ENCODE data around the gene LYZ. TPM values are rescaled to one million over a fixed set of nuclear protein-coding genes. Genes with fewer than 3 reads are reported as not detected.

The LYZ gene
- total RNA-seq, 1 experiment from 2014 or later: 1.3 TPM

- Histone ChIP-seq H3K79me2 (ENCODE audit: insufficient read depth, low read length) (no peaks in the 10 kb centered on the region), H3K27me3 (ENCODE audit: insufficient read depth, low read length) (no peaks in the 10 kb centered on the region), H3K36me3 (ENCODE audit: control insufficient read depth in 1 of 2, insufficient read depth in 2 of 2, low read length in 2 of 2) (no peaks in the 10 kb centered on the region), H3K4me2 (ENCODE audit: low read length) (no peak overlapping the region), H3K9me2 (ENCODE audit: insufficient read depth) (no peaks in the 10 kb centered on the region), H3K4me1 (ENCODE audit: control insufficient read depth in 1 of 2, insufficient read depth in 2 of 2, low read length in 2 of 2) (no peaks in the 10 kb centered on the region), H3K9me3 (ENCODE audit: control insufficient read depth in 1 of 2, insufficient read depth in 1 of 2, low read depth in 1 of 2, low read length in 2 of 2) (no peaks in the 10 kb centered on the region), H3K9ac (ENCODE audit: low read length) (no peak overlapping the region), H2AFZ (ENCODE audit: low read depth, low read length, poor library complexity, severe bottlenecking) (no peak overlapping the region), H3K27ac (ENCODE audit: low read depth, low read length) (no peak overlapping the region), H3K4me3 (replicated peaks in 1 of 2; ENCODE audit: low read depth in 1 of 2, low read length in 2 of 2) (no peak overlapping the region), H4K20me1 (ENCODE audit: insufficient read depth) (no peaks in the 10 kb centered on the region)
- DNase-seq (ENCODE audit: low read depth, low spot score): no peak
- intact Hi-C loops (cut with micrococcal nuclease): no loop called here
- ChIA-PET CTCF (no interaction called here), POLR2A (no interaction called here), RAD21 (ENCODE audit: low non-redundant PET in 1 of 2, low total read pairs in 2 of 2, uncharacterized antibody in 2 of 2, unreplicated experiment in 2 of 2) (no interaction called here)
- no TSS peak for BruUV-seq (replicated peaks)
- TF ChIP-seq CTCF (IDR thresholded peaks at IDR 0.05 in 2 of 3, conservative IDR thresholded peaks at IDR 0.05 in 1 of 3; ENCODE audit: borderline replicate concordance in 1 of 3, insufficient read depth in 1 of 3, low read depth in 2 of 3, low read length in 2 of 3) (no peak), CBX3 (IDR thresholded peaks at IDR 0.05; ENCODE audit: low read depth) (no peak), ZFX (IDR thresholded peaks at IDR 0.05) (no peak), ELF1 (IDR thresholded peaks at IDR 0.05; ENCODE audit: borderline replicate concordance, low read depth) (no peak)
- no peak for ATAC-seq
Observed at GRCh38 chr12:69337311-69338090, 10.7 kb upstream of the LYZ start.

DNA sequence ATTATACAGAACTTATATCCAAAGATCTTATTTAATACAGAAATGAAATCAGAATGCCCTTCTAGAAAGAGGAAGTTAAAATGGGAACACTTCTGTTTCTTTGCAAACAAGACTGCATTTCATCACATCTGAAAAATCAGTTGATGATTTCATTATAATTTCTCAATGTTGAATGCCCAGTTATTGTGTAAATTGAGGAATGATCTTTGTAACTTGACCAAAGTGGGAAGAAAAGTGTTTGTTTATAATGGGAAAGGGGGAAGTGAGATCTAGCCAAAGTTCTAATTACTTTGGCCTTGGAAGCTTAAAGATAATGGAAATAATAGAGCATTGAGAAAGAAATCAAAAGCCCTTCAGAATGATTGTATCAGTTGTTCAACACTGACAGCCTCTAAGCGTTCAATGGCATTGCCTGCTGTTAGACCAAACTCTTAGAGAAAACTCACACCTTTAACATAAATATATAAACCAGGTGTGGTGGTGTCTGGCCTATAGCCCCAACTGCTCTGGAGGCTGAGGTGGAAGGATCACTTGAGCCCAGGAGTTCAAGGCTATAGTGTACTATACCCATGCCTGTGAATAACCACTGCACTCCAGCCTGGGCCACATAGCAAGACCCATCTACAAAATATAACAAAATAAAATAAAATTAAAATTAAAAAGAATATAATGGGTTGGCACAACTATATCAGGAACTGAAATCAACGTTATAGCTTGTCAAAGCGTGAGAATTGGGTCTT, 9.9 kb upstream of the LYZ start:
- H3K4me1 ChIP-seq (ENCODE audit: control insufficient read depth in 1 of 2, insufficient read depth in 2 of 2, low read length in 2 of 2): no peaks in the 10 kb centered on the region
- ATAC-seq: no peak
- RAD21 ChIA-PET (ENCODE audit: low non-redundant PET in 1 of 2, low total read pairs in 2 of 2, uncharacterized antibody in 2 of 2, unreplicated experiment in 2 of 2): no interaction called here
- no peaks in the 10 kb centered on the region for H4K20me1 ChIP-seq (ENCODE audit: insufficient read depth)
- no peaks in the 10 kb centered on the region for H3K79me2 ChIP-seq (ENCODE audit: insufficient read depth, low read length)
- H3K9me3 ChIP-seq (ENCODE audit: control insufficient read depth in 1 of 2, insufficient read depth in 1 of 2, low read depth in 1 of 2, low read length in 2 of 2): no peaks in the 10 kb centered on the region
- no peak overlapping the region for H3K4me3 ChIP-seq (replicated peaks in 1 of 2; ENCODE audit: low read depth in 1 of 2, low read length in 2 of 2)
- H3K9me2 ChIP-seq (ENCODE audit: insufficient read depth): no peaks in the 10 kb centered on the region
- intact Hi-C loops (cut with micrococcal nuclease): no loop called here
- CTCF ChIA-PET: no interaction called here
- no peak for DNase-seq (ENCODE audit: low read depth, low spot score)
- BruUV-seq (replicated peaks): no TSS peak
- TF ChIP-seq POLR2A (IDR thresholded peaks at IDR 0.05; ENCODE audit: borderline replicate concordance, extremely low read depth, insufficient read depth, insufficient read length) (no peak), JUND (IDR thresholded peaks at IDR 0.05) (no peak), CBX3 (IDR thresholded peaks at IDR 0.05; ENCODE audit: low read depth) (no peak)
- no peak overlapping the region for H2AFZ ChIP-seq (ENCODE audit: low read depth, low read length, poor library complexity, severe bottlenecking)
- H3K9ac ChIP-seq (ENCODE audit: low read length): no peak overlapping the region
- H3K4me2 ChIP-seq (ENCODE audit: low read length): no peak overlapping the region
- no peaks in the 10 kb centered on the region for H3K36me3 ChIP-seq (ENCODE audit: control insufficient read depth in 1 of 2, insufficient read depth in 2 of 2, low read length in 2 of 2)
- no peak overlapping the region for H3K27ac ChIP-seq (ENCODE audit: low read depth, low read length)
- H3K27me3 ChIP-seq (ENCODE audit: insufficient read depth, low read length): no peaks in the 10 kb centered on the region
- POLR2A ChIA-PET: no interaction called here
